ENCODE results near the gene FUBP1. TPM values are rescaled to one million over a fixed set of nuclear protein-coding genes. Genes with fewer than 3 reads are reported as not detected.

The FUBP1 gene
- total RNA-seq, 6 experiments from 2014 or later: 21.7 to 38.5 (median 35.6) TPM

DNA sequence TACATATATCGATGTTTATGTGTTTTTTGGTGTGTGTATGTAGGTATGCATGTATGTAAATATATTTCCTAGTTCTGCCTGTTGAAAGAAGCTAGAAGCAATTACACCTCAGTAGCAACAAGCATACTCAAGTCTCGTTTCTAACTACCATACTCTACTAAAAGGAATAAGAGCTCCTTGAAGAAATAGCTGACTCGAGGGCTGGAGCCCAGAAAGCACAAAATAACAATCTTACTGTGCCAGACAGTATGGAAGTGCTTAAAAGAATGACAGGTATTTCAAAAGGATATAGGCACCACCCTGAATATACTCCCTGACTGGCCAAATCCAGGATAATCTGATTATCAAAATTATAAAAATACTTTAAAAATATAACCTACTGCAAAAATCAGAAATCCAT is 23.2 kb downstream of the FUBP1 start:
- TF ChIP-seq, protein P1, sequence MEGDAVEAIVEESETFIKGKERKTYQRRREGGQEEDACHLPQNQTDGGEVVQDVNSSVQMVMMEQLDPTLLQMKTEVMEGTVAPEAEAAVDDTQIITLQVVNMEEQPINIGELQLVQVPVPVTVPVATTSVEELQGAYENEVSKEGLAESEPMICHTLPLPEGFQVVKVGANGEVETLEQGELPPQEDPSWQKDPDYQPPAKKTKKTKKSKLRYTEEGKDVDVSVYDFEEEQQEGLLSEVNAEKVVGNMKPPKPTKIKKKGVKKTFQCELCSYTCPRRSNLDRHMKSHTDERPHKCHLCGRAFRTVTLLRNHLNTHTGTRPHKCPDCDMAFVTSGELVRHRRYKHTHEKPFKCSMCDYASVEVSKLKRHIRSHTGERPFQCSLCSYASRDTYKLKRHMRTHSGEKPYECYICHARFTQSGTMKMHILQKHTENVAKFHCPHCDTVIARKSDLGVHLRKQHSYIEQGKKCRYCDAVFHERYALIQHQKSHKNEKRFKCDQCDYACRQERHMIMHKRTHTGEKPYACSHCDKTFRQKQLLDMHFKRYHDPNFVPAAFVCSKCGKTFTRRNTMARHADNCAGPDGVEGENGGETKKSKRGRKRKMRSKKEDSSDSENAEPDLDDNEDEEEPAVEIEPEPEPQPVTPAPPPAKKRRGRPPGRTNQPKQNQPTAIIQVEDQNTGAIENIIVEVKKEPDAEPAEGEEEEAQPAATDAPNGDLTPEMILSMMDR (IDR thresholded peaks at IDR 0.05): no peak
- TF ChIP-seq POLR2A (IDR thresholded peaks at IDR 0.05): no peak
- Histone ChIP-seq H3K4me1 (no peaks in the 10 kb centered on the region), H3K36me3 (peaks cover 10 to 93% (median 58%) of the 10 kb centered on the region in 4 donors), H3K4me3 (no peak overlapping the region), H3K9me3 (no peaks in the 10 kb centered on the region), H3K27ac (no peak overlapping the region), H3K27me3 (no peaks in the 10 kb centered on the region)
- no peak for ATAC-seq
- no peak for DNase-seq
- intact Hi-C loops (cut with DNase I): no loop called here
- WGBS (ENCODE audit: insufficient coverage, low coverage, low lambda C conversion rate, missing lambda C conversion rate): 81% methylated on average over 3 of the region's 3 CpGs

DNA sequence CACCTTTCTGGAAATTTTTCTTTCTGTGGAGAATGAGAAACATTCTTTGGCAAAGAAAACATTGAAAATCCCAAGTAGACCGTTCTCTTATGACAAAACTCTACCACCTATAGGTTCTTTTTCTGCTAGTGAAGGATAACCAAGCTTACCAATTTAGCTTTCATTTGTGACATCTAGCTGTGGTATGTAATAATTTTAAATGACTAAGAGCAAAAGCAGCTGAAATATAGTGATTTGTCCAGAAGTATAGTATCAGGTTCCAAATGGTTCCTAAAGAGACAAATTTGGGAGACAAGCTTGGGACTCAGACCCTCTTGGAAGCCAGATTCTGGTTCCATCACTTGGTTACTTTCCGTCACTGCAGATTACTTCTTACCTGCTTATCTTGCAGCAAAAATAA is 24.4 kb downstream of the FUBP1 start:
- H3K9me3 ChIP-seq: no peaks in the 10 kb centered on the region
- WGBS (ENCODE audit: insufficient coverage, low coverage, low lambda C conversion rate, missing lambda C conversion rate): 93% methylated on average over 2 of the region's 2 CpGs
- no peak overlapping the region for H3K4me3 ChIP-seq
- intact Hi-C loops (cut with DNase I): no loop called here
- no peaks in the 10 kb centered on the region for H3K27me3 ChIP-seq
- no peaks in the 10 kb centered on the region for H3K4me1 ChIP-seq
- ATAC-seq: no peak
- DNase-seq: no peak
- H3K36me3 ChIP-seq: peaks cover 2 to 92% (median 47%) of the 10 kb centered on the region in 4 donors
- H3K27ac ChIP-seq: no peak overlapping the region
- no peak for TF ChIP-seq POLR2A (IDR thresholded peaks at IDR 0.05)
- TF ChIP-seq, protein P1 (IDR thresholded peaks at IDR 0.05): no peak

DNA sequence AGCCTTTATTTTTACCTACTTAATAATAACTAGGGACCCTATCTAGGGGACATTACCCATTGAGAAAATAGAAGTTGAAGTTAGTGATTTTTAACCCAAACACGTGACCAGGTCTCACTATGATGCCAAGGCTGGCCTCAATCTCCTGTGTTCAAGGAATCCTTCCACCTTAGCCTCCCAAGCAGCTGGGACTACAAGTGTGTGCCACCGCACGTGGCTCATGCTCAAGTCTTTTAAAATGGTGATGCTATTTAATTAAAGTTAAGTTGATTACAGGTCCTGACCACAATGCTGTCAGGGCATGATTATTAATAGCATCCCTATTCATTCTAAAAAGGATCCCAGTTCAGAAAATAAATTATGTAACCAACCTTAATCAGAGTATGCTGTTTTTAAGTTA is 25.0 kb downstream of the FUBP1 start:
- no peaks in the 10 kb centered on the region for H3K4me1 ChIP-seq
- ATAC-seq: no peak
- 97% methylated on average over 3 of the region's 3 CpGs for WGBS (ENCODE audit: insufficient coverage, low coverage, low lambda C conversion rate, missing lambda C conversion rate)
- H3K27ac ChIP-seq: no peak overlapping the region
- H3K9me3 ChIP-seq: no peaks in the 10 kb centered on the region
- H3K36me3 ChIP-seq: peaks cover 0 to 86% (median 43%) of the 10 kb centered on the region in 4 donors
- TF ChIP-seq, protein P1 (IDR thresholded peaks at IDR 0.05): no peak
- TF ChIP-seq POLR2A (IDR thresholded peaks at IDR 0.05): no peak
- H3K27me3 ChIP-seq: no peaks in the 10 kb centered on the region
- DNase-seq: no peak
- intact Hi-C loops (cut with DNase I): no loop called here
- no peak overlapping the region for H3K4me3 ChIP-seq

DNA sequence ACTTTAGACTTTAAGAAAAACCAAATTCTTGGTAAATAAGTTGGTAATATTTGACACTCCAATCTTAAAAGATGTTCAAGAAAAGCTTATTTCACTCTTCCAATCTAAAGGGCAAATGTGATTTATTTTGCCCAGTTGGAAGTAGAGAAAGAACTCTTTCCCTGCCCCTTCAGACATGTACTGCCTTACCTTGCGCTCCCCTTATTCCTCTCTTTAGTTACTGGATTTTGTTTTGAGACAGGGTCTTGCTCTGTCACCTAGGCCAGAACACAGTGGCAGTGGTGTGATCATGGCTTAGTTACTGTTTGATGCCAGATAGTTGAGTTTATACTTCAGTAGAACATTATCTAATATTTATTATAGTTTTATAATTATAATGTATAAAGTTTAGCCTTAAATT is 27.5 kb downstream of the FUBP1 start:
- 100% methylated on average over 1 of the region's 1 CpG for WGBS (ENCODE audit: insufficient coverage, low coverage, low lambda C conversion rate, missing lambda C conversion rate)
- no peaks in the 10 kb centered on the region for H3K27me3 ChIP-seq
- H3K4me3 ChIP-seq: no peak overlapping the region
- TF ChIP-seq POLR2A (IDR thresholded peaks at IDR 0.05): no peak
- TF ChIP-seq, protein P1 (IDR thresholded peaks at IDR 0.05): no peak
- intact Hi-C loops (cut with DNase I): no loop called here
- ATAC-seq (no peak), DNase-seq (no peak)
- peaks cover 0 to 83% (median 43%) of the 10 kb centered on the region in 4 donors for H3K36me3 ChIP-seq
- H3K4me1 ChIP-seq: no peaks in the 10 kb centered on the region
- no peaks in the 10 kb centered on the region for H3K9me3 ChIP-seq
- H3K27ac ChIP-seq: no peak overlapping the region

DNA sequence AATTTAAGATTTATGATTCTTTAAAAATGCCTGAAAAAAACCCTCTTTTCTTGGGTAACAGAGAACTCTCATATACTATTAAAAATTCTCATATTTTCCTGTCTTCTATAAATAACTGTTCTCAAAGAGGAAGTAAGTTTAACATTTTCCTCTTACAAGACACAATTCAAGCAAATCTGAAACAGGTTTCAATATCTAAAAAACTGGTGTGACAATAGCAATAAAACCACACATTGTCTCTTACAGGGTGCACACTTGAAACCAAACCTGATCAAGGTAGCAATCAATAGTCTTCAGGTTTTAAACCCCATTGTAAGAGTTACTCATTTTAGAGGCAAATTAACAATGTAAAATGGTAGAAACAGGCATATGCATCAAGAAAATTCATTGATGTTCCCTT is 28.0 kb downstream of the FUBP1 start:
- peaks cover 0 to 83% (median 42%) of the 10 kb centered on the region in 4 donors for H3K36me3 ChIP-seq
- H3K27me3 ChIP-seq: no peaks in the 10 kb centered on the region
- TF ChIP-seq POLR2A (IDR thresholded peaks at IDR 0.05): no peak
- TF ChIP-seq, protein P1 (IDR thresholded peaks at IDR 0.05): no peak
- ATAC-seq: no peak
- H3K27ac ChIP-seq: no peak overlapping the region
- intact Hi-C loops (cut with DNase I): no loop called here
- DNase-seq: no peak
- no peak overlapping the region for H3K4me3 ChIP-seq
- no peaks in the 10 kb centered on the region for H3K4me1 ChIP-seq
- H3K9me3 ChIP-seq: no peaks in the 10 kb centered on the region

Measured in right lobe of liver (tissue), 6 donors.